Measurements from ENCODE around the gene SYTL1.

Gene SYTL1

DNA sequence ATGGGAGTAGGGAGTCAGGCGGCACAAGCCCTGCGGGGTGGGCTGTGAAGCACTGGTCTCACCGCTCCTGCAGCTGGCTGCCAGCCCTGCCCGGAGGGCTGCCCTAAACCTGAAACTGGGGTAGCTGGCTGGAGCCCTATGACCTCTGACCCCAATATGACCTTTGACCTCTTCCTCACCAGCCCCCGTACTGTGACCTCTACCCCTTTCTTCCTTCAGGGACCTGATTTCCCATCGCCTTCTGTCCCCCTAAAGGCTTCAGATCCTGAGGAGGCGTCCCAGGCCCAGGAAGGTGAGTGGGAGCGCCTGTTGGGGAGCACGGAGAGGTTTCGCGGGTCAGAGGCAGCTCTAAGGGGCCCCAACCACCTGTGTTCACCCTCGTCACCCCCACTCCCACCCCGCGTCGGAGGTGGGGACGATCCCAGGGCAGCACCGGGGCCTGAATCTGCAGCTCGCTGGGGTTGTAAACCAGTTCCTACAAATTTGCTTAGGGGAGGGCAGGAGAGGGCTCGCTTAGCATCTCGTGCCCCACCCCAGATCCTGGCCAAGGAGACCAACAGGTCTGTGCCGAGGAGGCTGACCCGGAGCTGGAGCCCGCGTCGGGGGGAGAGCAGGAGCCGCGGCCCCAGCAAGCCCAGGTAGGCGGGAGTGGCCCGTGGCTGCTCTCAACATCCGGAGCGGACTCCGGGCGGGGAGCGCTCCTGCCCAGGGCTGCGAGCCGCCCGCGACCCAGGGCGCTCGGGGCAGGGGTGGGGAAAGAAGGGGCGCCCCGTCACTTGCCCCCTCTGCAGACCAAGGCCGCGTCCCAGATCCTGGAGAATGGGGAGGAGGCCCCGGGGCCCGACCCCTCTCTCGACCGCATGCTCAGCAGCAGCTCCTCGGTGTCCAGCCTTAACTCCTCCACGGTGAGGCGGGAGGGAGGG, 7.3 kb downstream of the SYTL1 start:
- no peak for DNase-seq (ENCODE audit: low read depth in 2 of 2)

DNA sequence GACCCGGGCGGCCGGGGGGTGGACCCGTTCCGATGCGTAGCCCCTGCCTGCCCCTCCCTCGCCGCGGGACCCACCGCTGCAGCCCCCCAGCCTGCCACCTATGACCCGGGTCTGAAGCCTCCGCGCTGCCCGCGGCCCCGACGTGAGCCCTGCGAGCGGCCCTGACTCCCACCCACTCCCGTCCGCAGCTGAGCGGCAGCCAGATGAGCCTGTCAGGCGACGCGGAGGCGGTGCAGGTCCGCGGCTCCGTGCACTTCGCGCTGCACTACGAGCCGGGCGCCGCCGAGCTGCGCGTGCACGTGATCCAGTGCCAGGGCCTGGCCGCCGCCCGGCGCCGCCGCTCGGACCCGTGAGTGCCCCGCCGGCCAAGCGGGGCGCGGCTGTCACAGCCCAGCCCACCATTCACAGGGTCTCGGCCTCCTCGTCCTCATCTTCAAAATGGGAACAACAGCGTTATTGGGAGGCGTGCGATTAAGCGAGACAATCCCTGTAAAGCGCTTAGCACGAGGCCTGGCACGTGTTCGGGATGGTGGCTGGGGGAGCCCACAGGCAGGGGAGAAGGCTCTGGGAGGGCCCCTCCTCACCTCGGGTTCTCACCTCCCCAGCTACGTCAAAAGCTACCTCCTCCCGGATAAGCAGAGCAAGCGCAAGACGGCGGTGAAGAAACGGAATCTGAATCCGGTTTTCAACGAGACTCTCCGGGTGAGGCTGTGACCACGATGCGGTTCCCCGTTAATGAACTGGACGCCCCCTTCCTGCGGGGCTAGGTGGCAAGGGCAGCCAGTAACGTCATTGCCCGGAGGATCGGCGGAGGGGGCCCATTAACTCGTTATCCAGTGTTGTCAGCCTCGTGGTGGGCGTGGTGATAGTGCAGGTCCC, 8.2 kb downstream of the SYTL1 start:
- no peak for DNase-seq (ENCODE audit: low read depth in 2 of 2)

GRCh38 chr1:27350663-27351540, 9.1 kb downstream of the SYTL1 start:
- no peak for DNase-seq (ENCODE audit: low read depth in 2 of 2)

GRCh38 chr1:27351541-27352107, 9.8 kb downstream of the SYTL1 start:
- DNase-seq (ENCODE audit: low read depth in 2 of 2), result no peak

GRCh38 chr1:27353166-27353565, 11.3 kb downstream of the SYTL1 start:
- no peak for DNase-seq (ENCODE audit: low read depth in 2 of 2)

GRCh38 chr1:27353629-27354028, 11.8 kb downstream of the SYTL1 start:
- DNase-seq (ENCODE audit: low read depth in 2 of 2), result no peak

DNA sequence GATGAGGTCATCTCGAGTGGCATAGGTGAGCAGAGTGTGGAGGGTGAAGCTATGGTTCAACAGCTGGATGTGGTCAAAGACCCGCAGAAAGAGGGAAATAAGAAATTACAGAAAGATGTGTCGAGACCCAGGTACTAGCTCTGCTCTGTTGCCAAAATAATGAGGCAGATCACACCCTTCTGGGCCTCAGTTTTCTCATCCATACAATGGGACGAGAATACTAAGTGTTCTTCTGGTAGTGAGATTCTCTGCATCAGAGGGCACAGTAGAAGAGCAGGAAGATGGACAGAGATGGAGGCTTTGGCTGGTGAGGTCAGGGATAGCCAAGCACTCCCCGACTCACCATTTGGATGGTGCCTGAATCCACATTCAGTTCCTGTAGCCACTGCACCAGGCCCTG, 13.9 kb downstream of the SYTL1 start:
- no peak for DNase-seq (ENCODE audit: low read depth in 2 of 2)

DNA sequence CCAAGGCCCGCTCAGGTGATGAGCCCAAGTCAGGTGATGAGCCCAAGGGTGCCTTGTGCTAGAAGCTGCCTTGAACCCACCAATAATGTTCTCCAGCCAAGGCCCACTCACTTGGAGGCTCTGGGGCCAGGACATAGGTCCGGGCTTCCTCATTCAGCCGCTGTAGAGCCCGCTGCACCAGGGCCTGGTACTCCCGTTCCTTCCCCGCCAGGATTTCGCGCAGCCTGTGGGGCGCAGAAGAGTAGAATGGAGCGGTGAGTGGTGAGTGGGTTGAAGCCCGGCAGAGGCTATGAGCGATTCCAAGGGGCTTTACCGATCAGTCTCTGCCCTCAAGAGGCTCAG, 14.4 kb downstream of the SYTL1 start:
- DNase-seq (ENCODE audit: low read depth in 2 of 2), result no peak

DNA sequence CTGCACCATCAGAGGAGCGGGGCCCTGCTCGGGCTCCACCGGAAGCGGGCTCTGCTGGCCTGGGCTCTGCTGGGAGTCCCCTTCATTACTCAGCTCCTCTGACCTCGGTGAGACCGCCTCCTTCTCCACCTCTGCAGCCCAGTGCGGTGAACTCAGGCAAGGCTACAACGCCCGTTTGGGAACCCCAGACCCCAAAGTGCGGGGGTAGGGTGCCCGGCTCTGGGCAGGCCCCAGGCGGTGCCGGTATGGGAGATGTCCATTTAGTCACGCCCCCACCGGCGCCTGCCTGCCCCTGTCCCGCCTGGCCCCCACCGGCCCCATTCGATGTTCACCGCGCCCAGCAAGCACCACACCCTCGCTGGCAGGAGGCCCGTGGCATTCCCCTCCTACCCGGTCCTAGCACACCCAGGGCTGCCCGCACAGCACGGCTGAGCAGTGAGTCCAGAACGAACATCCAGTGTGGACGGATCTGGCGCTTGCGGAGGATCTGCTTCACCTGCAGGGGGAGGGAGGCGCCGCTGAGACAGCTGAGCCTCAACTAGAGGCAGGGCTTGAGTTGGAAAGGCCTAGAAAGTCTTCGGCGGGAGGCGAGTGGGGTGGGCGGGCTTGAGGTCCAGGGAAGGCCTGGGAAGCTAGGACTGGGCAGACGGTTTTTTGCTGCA, 14.9 kb downstream of the SYTL1 start:
- DNase-seq (ENCODE audit: low read depth in 2 of 2), result no peak

- DNase-seq (ENCODE audit: low read depth in 2 of 2), result no peak
These were observed 15.6 kb downstream of the SYTL1 start for GRCh38 chr1:27357281-27358037.

DNA sequence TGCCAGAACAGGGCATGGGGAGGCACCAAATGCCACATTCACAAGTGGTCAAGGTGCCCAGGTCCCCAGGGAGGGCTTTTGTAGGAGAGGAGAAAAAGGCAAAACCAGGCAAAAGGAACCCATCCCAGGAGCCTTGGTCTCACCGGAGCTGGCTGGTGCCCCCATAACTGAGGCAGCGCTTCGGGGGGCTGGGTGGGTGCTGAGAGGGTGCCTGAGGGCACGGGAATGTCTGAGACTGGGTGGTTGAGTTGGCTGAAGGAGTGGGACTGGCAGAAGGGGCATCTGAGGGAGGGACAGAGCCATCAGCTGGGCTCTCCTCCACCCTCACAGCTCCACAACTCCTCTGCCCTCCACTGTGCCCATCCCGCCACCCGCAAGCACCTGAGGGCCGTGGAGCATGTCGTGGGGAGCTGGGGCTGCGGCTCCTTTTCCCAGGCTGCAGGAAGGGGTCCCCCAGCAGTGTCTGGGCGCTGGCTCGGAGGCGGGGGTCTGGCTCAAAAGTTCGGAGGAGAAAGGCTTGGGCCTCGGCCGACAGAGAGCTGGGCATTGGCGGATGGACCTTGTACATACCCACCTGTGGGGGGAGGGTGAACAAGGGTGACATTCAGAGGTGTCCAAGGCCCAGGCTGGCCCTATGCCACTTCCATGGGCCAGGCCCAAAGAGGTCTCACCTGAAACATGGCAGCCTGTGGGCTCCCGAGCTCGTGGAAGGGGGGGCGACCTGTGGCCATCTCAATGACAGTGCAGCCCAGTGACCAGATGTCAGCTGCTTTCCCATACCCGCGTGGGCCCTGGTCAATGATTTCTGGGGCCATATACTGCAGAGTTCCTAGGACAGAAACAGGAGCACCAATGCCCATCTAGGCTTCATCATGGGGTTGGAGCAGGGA, 16.5 kb downstream of the SYTL1 start:
- no peak for DNase-seq (ENCODE audit: low read depth in 2 of 2)

DNA sequence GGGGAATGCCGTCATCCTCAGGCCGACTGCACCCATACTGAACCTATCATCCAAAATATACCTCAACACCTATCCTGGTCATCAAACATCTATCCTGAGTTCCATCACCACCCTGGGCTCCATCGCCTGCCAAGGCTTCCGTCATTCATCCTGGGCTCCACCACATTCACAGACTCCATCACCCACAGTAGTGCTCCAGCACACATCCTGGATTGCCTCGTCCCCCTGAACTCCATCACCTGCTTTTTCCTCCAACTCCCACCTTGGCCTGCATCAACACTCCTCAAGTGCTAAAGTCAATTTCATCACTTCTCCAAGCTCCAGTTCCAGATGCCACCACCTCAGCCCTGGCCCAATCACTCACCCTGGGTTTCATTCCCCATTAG, 17.1 kb downstream of the SYTL1 start:
- no peak for DNase-seq (ENCODE audit: low read depth in 2 of 2)

DNA sequence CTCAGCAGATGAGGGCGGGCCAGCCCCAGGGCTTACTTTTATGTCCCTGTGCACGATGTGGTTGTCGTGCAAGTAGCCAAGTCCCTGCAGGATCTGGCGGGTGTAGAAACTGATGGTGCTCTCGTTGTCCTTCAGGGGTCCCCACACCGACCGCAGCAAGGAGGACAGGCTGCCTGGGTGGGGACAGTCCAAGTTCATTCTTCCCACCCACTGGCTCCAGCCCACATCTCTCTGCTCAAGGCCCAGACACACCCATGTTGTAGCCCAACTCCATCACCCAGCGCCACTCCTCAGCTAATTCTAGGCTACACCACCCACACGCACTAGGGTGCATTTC, 18.0 kb downstream of the SYTL1 start:
- DNase-seq (ENCODE audit: low read depth in 2 of 2), result no peak

DNA sequence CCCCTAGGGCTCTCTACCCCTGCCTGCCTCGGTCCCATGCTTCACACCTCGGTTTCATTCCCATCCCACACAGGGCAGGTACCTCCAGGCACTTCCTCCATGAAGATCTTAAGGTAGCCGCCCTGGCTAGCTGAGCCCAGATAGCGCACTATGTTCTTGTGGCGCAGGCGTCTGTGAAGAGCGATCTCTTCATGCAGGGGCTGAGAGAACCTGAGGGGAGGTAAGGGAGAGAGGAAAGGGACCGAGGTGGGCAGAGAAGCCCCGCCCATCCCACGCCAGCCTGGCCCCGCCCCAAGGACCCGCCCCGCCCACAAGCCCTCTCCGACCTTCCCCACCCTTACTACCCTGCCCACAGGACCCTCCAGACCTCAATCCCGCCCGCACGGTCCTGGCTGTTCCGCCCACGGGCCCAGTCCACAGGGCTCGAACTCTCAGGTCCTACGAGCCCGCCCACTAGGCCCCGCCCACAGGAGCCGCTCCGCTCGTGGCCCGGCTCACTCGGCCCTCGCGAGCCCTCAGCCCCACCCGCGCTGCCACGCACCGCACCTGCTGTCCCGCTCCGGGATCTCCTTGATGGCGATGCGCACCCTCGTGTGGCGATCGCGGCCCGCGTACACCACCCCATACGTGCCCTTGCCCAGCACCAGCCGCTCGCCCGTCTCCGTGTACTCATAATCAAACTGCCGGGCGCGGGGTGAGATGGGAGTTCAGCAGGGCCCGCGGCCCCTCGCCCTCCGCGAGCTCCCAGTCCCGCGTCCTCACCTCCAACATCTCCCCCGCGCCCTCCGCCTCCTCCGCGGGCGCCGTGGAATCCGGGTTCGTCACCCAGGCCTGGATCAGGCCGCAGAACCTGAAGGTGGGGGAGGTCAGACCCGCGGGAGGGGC, 18.6 kb downstream of the SYTL1 start:
- DNase-seq (ENCODE audit: low read depth in 2 of 2), result no peak

DNA sequence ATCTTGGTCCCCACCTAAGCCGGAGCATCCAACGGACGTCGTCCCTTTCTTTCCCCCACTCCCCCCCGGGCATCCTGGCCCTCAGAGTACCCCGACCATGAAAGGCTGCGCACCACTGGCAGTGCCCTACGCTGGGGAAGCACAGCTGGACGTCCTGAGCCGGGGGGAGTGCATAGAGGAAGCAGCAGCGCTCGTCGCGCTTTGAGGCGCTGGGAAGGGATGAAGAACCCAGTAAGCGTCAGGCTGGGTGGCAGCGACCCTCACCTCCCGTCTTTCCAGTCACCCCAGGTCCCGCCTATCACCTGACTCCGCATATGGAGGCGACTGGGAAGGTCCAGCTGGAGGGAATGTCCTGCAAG, 19.2 kb downstream of the SYTL1 start:
- no peak for DNase-seq (ENCODE audit: low read depth in 2 of 2)

DNA sequence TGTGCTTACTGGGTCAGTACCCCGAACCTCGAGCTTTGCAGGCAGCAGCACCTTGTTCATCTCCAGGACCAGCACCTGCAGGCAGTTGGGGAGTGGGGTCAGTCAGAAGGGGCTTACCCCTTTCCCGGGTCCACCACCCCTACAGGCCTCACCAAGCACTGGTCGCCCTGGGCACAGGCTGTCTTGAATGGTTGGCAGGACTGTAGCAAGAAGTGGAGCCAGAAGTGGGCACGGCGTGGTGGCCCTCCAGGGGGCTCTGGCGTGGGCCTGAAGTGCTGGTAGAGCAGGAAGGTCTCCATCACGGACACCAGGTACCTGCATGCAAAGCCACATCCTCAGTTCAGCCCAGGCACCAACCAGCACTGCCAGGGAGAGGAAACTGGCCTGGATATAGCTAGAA, 19.7 kb downstream of the SYTL1 start:
- DNase-seq (ENCODE audit: low read depth in 2 of 2), result no peak

- DNase-seq (ENCODE audit: low read depth in 2 of 2), result no peak
These were observed 22.2 kb downstream of the SYTL1 start for GRCh38 chr1:27363766-27364695.

Data from fibroblast of skin of left quadriceps (primary cell).